HEK293 (cell line): ENCODE results near the gene SRF.
"Not testable (repeated sequence)": the region's sequence is repeated elsewhere in the genome, so short reads cannot be mapped to it uniquely, and the experiment has no call there.

Source experiments
- KLF10 ChIP-seq: fragments of 450-650 bp; IDR thresholded peaks from 2 replicates; pipeline ENCODE4 v1.5.1; 2018; ENCODE audit warnings: missing biosample characterization, mild to moderate bottlenecking, missing genetic modification characterization
- KLF16 ChIP-seq: fragments of 450-650 bp; formaldehyde crosslinking; IDR thresholded peaks from 2 replicates; pipeline ENCODE4 v1.5.1; 2017; ENCODE audit warnings: missing biosample characterization, missing genetic modification characterization
- TCF7L2 ChIP-seq: IDR thresholded peaks from 2 replicates; pipeline ENCODE4 v1.6.1; 2011; ENCODE audit warnings: low read depth, mild to moderate bottlenecking, inconsistent platforms, low read length, moderate library complexity, borderline replicate concordance
- ZNF501 ChIP-seq: fragments of 450-650 bp; formaldehyde crosslinking; IDR thresholded peaks from 2 replicates; pipeline ENCODE4 v1.5.1; 2016; ENCODE audit warnings: missing biosample characterization, missing genetic modification characterization
- ZSCAN23 ChIP-seq: fragments of 450-650 bp; formaldehyde crosslinking; IDR thresholded peaks from 2 replicates; pipeline ENCODE4 v1.5.1; 2016; ENCODE audit warnings: missing biosample characterization, missing genetic modification characterization
- TF ChIP-seq, protein P1 (sequence below): sonication (generic); formaldehyde crosslinking; IDR thresholded peaks from 2 replicates; pipeline ENCODE4 v1.8.1; 2022; ENCODE audit warnings: mild to moderate bottlenecking, moderate library complexity, missing genetic modification reagents
- TF ChIP-seq, protein P2 (sequence below): fragments of 450-650 bp; formaldehyde crosslinking; IDR thresholded peaks from 2 replicates; pipeline ENCODE4 v1.5.1; 2016; ENCODE audit warnings: missing biosample characterization, missing genetic modification characterization
- TF ChIP-seq, protein P3 (sequence below): fragments of 450-650 bp; formaldehyde crosslinking; IDR thresholded peaks from 2 replicates; pipeline ENCODE4 v1.5.1; 2016; ENCODE audit warnings: missing biosample characterization, missing genetic modification characterization, low read depth
- TF ChIP-seq, protein P4 (sequence below): fragments of 450-650 bp; formaldehyde crosslinking; IDR thresholded peaks from 2 replicates; pipeline ENCODE4 v1.5.1; 2016; ENCODE audit warnings: missing biosample characterization, missing genetic modification characterization

DNA sequence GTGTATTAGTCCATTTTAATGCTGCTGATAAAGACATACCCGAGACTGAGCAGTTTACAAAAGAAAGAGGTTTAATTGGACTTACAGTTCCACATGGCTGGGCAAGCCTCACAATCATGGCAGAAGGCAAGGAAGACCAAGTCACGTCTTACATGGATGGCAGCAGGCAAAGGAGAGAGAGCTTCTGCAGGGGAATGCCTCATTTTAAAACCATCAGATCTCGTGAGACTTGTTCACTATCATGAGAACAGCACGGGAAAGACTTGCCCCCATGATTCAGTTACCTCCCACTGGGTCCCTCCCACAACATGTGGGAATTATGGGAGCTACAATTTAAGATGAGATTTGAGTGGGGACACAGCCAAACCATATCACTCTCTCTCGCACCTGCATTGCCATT lies 39.7 kb upstream of the SRF start:
- TF ChIP-seq TCF7L2; KLF16 (tag by site-specific recombination); ZSCAN23 (tag by site-specific recombination); ZNF501; KLF10 (tag by site-specific recombination): not testable (repeated sequence)
- TF ChIP-seq, protein P1, sequence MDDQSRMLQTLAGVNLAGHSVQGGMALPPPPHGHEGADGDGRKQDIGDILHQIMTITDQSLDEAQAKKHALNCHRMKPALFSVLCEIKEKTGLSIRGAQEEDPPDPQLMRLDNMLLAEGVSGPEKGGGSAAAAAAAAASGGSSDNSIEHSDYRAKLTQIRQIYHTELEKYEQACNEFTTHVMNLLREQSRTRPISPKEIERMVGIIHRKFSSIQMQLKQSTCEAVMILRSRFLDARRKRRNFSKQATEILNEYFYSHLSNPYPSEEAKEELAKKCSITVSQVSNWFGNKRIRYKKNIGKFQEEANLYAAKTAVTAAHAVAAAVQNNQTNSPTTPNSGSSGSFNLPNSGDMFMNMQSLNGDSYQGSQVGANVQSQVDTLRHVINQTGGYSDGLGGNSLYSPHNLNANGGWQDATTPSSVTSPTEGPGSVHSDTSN (CRISPR knock-in tag), result not testable (repeated sequence)
- TF ChIP-seq, protein P2, sequence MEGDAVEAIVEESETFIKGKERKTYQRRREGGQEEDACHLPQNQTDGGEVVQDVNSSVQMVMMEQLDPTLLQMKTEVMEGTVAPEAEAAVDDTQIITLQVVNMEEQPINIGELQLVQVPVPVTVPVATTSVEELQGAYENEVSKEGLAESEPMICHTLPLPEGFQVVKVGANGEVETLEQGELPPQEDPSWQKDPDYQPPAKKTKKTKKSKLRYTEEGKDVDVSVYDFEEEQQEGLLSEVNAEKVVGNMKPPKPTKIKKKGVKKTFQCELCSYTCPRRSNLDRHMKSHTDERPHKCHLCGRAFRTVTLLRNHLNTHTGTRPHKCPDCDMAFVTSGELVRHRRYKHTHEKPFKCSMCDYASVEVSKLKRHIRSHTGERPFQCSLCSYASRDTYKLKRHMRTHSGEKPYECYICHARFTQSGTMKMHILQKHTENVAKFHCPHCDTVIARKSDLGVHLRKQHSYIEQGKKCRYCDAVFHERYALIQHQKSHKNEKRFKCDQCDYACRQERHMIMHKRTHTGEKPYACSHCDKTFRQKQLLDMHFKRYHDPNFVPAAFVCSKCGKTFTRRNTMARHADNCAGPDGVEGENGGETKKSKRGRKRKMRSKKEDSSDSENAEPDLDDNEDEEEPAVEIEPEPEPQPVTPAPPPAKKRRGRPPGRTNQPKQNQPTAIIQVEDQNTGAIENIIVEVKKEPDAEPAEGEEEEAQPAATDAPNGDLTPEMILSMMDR (tag by site-specific recombination), result not testable (repeated sequence)
- TF ChIP-seq, protein P3, sequence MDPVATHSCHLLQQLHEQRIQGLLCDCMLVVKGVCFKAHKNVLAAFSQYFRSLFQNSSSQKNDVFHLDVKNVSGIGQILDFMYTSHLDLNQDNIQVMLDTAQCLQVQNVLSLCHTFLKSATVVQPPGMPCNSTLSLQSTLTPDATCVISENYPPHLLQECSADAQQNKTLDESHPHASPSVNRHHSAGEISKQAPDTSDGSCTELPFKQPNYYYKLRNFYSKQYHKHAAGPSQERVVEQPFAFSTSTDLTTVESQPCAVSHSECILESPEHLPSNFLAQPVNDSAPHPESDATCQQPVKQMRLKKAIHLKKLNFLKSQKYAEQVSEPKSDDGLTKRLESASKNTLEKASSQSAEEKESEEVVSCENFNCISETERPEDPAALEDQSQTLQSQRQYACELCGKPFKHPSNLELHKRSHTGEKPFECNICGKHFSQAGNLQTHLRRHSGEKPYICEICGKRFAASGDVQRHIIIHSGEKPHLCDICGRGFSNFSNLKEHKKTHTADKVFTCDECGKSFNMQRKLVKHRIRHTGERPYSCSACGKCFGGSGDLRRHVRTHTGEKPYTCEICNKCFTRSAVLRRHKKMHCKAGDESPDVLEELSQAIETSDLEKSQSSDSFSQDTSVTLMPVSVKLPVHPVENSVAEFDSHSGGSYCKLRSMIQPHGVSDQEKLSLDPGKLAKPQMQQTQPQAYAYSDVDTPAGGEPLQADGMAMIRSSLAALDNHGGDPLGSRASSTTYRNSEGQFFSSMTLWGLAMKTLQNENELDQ (tag by site-specific recombination), result not testable (repeated sequence)
- TF ChIP-seq, protein P4, sequence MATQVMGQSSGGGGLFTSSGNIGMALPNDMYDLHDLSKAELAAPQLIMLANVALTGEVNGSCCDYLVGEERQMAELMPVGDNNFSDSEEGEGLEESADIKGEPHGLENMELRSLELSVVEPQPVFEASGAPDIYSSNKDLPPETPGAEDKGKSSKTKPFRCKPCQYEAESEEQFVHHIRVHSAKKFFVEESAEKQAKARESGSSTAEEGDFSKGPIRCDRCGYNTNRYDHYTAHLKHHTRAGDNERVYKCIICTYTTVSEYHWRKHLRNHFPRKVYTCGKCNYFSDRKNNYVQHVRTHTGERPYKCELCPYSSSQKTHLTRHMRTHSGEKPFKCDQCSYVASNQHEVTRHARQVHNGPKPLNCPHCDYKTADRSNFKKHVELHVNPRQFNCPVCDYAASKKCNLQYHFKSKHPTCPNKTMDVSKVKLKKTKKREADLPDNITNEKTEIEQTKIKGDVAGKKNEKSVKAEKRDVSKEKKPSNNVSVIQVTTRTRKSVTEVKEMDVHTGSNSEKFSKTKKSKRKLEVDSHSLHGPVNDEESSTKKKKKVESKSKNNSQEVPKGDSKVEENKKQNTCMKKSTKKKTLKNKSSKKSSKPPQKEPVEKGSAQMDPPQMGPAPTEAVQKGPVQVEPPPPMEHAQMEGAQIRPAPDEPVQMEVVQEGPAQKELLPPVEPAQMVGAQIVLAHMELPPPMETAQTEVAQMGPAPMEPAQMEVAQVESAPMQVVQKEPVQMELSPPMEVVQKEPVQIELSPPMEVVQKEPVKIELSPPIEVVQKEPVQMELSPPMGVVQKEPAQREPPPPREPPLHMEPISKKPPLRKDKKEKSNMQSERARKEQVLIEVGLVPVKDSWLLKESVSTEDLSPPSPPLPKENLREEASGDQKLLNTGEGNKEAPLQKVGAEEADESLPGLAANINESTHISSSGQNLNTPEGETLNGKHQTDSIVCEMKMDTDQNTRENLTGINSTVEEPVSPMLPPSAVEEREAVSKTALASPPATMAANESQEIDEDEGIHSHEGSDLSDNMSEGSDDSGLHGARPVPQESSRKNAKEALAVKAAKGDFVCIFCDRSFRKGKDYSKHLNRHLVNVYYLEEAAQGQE (tag by site-specific recombination), result not testable (repeated sequence)
